ENCODE measurements around the gene TBC1D24.

GRCh38 chr16:2489581-2489980, 14.7 kb downstream of the TBC1D24 start:
- no peak for TF ChIP-seq CTCF (IDR thresholded peaks at IDR 0.05; ENCODE audit: low read depth, low read length)
- no peak for TF ChIP-seq MAX (IDR thresholded peaks at IDR 0.05; ENCODE audit: low read depth, low read length)
